ENCODE data around the gene RNF213. TPM values are rescaled to one million over a fixed set of nuclear protein-coding genes. Genes with fewer than 3 reads are reported as not detected.

Gene RNF213
- 130 and 245 TPM in 2 replicates for total RNA-seq
- polyA plus RNA-seq: 36.8 and 56.2 TPM in 2 replicates
- polyA plus RNA-seq (2012): 40.9 and 54.7 TPM in 2 replicates
- 609 and 665 TPM in 2 replicates for polyA minus RNA-seq (ENCODE audit: low replicate concordance)

GRCh38 chr17:80260791-80261158 is at the start of gene RNF213:
TSS of gene RNF213 (plus strand) at chr17:80260852. CDS start at chr17:80263682, 2,830 bp downstream.
- Histone ChIP-seq H3K4me2 (ENCODE audit: extremely low read depth, insufficient read depth, low read length) (peak within 1 kb of the TSS; percentile 83), H3K27ac (ENCODE audit: insufficient read depth, low read length) (peak within 1 kb of the TSS; percentile 83), H3K79me2 (ENCODE audit: control insufficient read depth, insufficient read depth, low read length) (peaks cover 40% of the 10 kb centered on the region), H3K9me3 (ENCODE audit: control insufficient read depth, insufficient read depth, low read depth, low read length) (no peaks in the 10 kb centered on the region), H3K27me3 (ENCODE audit: control insufficient read depth, insufficient read depth, low read length) (no peaks in the 10 kb centered on the region), H4K20me1 (ENCODE audit: control insufficient read depth, extremely low read depth, insufficient read depth, low read length) (no peaks in the 10 kb centered on the region), H3K9ac (ENCODE audit: insufficient read depth, low read length) (peak within 1 kb of the TSS; percentile 83), H3K36me3 (ENCODE audit: control insufficient read depth, insufficient read depth, low read length) (peaks cover 2% of the 10 kb centered on the region), H3K4me1 (ENCODE audit: control insufficient read depth, extremely low read depth, insufficient read depth, low read length) (peaks cover 17% of the 10 kb centered on the region), H3K4me3 (replicated peaks in 1 of 4; ENCODE audit: control extremely low read depth in 1 of 4, insufficient read depth in 1 of 4, low read depth in 3 of 4, low read length in 4 of 4) (peak within 1 kb of the TSS; percentile 70 to 97 (median 88)), H2AFZ (ENCODE audit: low read length) (peak within 1 kb of the TSS; percentile 23)
- TF ChIP-seq EZH2 (IDR thresholded peaks at IDR 0.05; ENCODE audit: low read length, missing control alignments): no peak
- TF ChIP-seq, protein P1, sequence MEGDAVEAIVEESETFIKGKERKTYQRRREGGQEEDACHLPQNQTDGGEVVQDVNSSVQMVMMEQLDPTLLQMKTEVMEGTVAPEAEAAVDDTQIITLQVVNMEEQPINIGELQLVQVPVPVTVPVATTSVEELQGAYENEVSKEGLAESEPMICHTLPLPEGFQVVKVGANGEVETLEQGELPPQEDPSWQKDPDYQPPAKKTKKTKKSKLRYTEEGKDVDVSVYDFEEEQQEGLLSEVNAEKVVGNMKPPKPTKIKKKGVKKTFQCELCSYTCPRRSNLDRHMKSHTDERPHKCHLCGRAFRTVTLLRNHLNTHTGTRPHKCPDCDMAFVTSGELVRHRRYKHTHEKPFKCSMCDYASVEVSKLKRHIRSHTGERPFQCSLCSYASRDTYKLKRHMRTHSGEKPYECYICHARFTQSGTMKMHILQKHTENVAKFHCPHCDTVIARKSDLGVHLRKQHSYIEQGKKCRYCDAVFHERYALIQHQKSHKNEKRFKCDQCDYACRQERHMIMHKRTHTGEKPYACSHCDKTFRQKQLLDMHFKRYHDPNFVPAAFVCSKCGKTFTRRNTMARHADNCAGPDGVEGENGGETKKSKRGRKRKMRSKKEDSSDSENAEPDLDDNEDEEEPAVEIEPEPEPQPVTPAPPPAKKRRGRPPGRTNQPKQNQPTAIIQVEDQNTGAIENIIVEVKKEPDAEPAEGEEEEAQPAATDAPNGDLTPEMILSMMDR (conservative IDR thresholded peaks at IDR 0.05 in 1 of 2, IDR thresholded peaks at IDR 0.05 in 1 of 2; ENCODE audit: low read depth in 1 of 2, low read length in 2 of 2): no peak
- peak; percentile 19 for DNase-seq (ENCODE audit: low read depth in 2 of 2)

- no peaks in the 10 kb centered on the region for H3K79me2 ChIP-seq (ENCODE audit: control insufficient read depth, insufficient read depth, low read length)
- H3K4me1 ChIP-seq (ENCODE audit: control insufficient read depth, extremely low read depth, insufficient read depth, low read length): no peaks in the 10 kb centered on the region
- H2AFZ ChIP-seq (ENCODE audit: low read length): no peak overlapping the region
- TF ChIP-seq, protein P1 (conservative IDR thresholded peaks at IDR 0.05 in 1 of 2, IDR thresholded peaks at IDR 0.05 in 1 of 2; ENCODE audit: low read depth in 1 of 2, low read length in 2 of 2): no peak
- TF ChIP-seq EZH2 (IDR thresholded peaks at IDR 0.05; ENCODE audit: low read length, missing control alignments): no peak
- no peak for DNase-seq (ENCODE audit: low read depth in 2 of 2)
- H3K9me3 ChIP-seq (ENCODE audit: control insufficient read depth, insufficient read depth, low read depth, low read length): no peaks in the 10 kb centered on the region
- H3K36me3 ChIP-seq (ENCODE audit: control insufficient read depth, insufficient read depth, low read length): peaks cover 33% of the 10 kb centered on the region
- no peak overlapping the region for H3K4me3 ChIP-seq (replicated peaks in 1 of 4; ENCODE audit: control extremely low read depth in 1 of 4, insufficient read depth in 1 of 4, low read depth in 3 of 4, low read length in 4 of 4)
- no peak overlapping the region for H3K9ac ChIP-seq (ENCODE audit: insufficient read depth, low read length)
- no peaks in the 10 kb centered on the region for H4K20me1 ChIP-seq (ENCODE audit: control insufficient read depth, extremely low read depth, insufficient read depth, low read length)
- no peak overlapping the region for H3K4me2 ChIP-seq (ENCODE audit: extremely low read depth, insufficient read depth, low read length)
- no peak overlapping the region for H3K27ac ChIP-seq (ENCODE audit: insufficient read depth, low read length)
- no peaks in the 10 kb centered on the region for H3K27me3 ChIP-seq (ENCODE audit: control insufficient read depth, insufficient read depth, low read length)
These were observed 48.5 kb upstream of the RNF213 start for GRCh38 chr17:80212109-80212508.

GRCh38 chr17:80212511-80212910 is 48.1 kb upstream of the RNF213 start:
- Histone ChIP-seq H2AFZ (ENCODE audit: low read length) (no peak overlapping the region), H3K79me2 (ENCODE audit: control insufficient read depth, insufficient read depth, low read length) (peaks cover 1% of the 10 kb centered on the region), H3K9ac (ENCODE audit: insufficient read depth, low read length) (no peak overlapping the region), H3K36me3 (ENCODE audit: control insufficient read depth, insufficient read depth, low read length) (peaks cover 37% of the 10 kb centered on the region), H3K27me3 (ENCODE audit: control insufficient read depth, insufficient read depth, low read length) (no peaks in the 10 kb centered on the region), H4K20me1 (ENCODE audit: control insufficient read depth, extremely low read depth, insufficient read depth, low read length) (no peaks in the 10 kb centered on the region), H3K9me3 (ENCODE audit: control insufficient read depth, insufficient read depth, low read depth, low read length) (no peaks in the 10 kb centered on the region), H3K4me3 (replicated peaks in 1 of 4; ENCODE audit: control extremely low read depth in 1 of 4, insufficient read depth in 1 of 4, low read depth in 3 of 4, low read length in 4 of 4) (no peak overlapping the region), H3K4me1 (ENCODE audit: control insufficient read depth, extremely low read depth, insufficient read depth, low read length) (no peaks in the 10 kb centered on the region), H3K4me2 (ENCODE audit: extremely low read depth, insufficient read depth, low read length) (no peak overlapping the region), H3K27ac (ENCODE audit: insufficient read depth, low read length) (no peak overlapping the region)
- no peak for DNase-seq (ENCODE audit: low read depth in 2 of 2)
- TF ChIP-seq EZH2 (IDR thresholded peaks at IDR 0.05; ENCODE audit: low read length, missing control alignments): no peak
- TF ChIP-seq, protein P1 (conservative IDR thresholded peaks at IDR 0.05 in 1 of 2, IDR thresholded peaks at IDR 0.05 in 1 of 2; ENCODE audit: low read depth in 1 of 2, low read length in 2 of 2): no peak

Measured in fibroblast of lung (primary cell).